GM19438 (cell line): ENCODE results near the gene VMP1.
"Not testable (repeated sequence)": the region's sequence is repeated elsewhere in the genome, so short reads cannot be mapped to it uniquely, and the experiment has no call there.

Source experiments
- ATAC-seq: cut with Tn5 transposase; IDR thresholded peaks from one replicate; pipeline ENCODE4 v1.9.1; 2021; ENCODE audit warnings: low read depth; ENCODE audit not compliant: unreplicated experiment

VMP1 gene

DNA sequence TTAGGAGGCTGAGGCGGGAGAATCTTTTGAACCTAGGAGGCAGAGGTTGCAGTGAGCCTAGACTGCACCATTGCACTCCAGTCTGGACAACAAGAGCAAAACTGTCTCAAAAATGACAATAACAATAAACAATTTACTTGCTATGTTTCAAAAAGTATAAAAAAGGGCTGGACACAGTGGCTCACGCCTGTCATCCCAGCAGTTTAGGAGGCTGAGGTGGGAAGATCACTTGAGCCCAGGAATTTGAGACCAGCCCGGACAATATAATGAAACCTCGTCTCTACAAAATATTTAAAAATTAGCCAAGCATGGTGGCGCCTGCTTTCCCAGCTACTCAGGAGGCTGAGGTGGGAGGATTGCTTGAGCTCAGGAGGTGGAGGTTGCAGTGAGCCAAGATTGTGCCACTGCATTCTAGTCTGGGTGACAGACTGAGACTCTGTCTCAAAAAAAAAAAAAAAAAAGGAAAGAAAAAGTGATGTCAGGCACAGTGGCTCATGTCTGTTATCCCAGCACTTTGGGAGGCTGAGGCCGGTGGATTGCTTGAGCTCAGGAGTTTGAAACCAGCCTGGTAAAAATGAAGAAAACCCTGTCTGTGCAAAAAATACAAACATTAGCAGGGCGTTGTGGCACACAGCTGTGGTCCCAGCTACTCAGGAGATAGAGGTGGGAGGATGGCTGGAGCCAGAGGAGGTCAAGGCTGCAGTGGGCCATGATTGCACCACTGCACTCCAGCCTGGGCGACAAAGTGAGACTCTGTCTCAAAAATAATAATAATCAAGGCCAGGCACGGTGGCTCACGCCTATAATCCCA, 146.7 kb downstream of the VMP1 start:
- ATAC-seq, result not testable (repeated sequence)

DNA sequence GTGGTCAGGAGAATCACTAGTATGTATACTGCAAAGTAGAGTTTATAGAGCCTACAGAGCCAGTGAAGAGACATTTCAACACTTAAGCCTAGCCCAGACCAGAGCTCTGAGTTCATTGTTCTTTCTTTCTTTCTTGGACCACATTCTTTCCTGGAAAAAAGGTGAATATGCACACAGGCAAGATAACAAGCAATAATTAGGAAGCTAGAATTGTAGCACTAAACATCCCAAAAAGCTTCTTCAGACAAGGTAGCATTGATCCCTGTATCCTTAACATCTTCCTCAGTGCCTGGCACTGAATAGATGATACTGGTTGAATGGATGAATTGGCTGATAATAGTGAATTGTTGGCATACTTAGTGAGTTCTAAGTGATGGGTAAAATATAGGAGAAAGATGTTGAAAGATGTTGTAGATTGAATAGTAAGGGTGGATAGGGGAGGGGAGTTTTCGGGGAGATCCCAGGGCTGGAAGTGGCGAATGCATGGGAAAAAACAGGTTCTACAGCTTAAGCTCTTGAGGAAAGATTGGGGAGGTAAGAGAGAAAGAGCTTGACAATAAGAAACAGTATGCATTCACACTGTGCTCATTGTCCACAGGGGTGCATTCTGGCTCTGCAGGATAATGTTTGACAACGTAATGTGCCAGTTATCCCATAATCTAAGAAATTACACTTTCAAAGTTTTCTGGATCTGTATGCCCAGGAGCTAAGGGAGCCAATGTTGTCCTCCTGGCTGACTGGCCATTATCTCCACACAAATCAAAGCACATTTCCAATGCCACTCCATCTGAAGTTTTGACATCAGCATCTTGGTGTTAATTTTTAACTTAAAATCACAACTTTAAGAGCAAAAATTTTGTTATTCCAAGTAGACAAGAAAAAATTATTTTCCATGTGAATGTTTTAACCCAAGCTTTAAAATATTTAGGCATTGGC, 149.7 kb downstream of the VMP1 start:
- no peak for ATAC-seq

DNA sequence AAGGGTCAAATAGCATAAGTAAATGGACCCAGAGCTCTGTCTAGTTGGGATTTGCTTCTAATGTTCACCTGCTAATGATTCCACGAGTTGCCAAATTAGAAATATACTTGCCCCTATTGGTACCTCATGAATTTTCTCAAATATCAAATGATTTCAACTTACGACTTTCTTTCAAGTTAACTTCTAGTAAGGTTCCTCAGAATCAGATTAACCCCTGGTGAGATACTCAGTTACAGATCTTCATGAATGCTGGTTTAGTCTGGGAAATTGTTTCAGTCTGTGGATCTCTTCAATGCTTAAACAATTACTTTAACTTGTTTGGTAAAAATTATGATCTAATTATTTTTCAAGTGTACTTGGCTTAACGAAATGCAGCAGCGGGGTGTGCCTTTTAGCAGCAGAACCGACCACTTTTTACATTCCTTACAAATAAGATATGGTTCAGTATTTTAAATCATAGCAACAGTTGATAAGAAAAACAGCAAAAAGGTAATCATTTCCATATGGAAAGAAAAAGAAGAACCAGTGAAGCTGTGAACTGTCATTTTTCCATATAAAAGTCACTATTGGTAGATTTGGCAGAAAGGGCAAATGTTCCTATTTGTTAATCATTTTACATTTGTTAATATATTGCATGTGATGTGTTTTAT, 150.8 kb downstream of the VMP1 start:
- ATAC-seq, result no peak

DNA sequence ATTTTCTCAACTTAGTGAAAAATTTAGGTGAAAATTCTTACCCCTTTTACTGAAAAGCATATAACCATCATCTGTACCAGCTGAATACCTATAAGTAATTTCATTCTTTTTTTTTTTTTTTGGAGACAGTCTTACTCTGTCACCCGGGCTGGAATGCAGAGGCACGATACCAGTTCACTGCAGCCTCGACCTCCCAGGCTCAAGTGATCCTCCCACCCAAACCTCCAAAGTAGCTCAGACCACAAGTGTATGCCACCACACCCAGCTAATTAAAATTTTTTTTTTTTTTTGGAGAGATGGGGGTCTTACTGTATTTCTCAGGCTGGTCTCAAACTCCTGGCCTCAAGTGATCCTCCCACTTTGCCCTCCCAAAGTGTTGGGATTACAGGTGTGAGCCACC, 151.5 kb downstream of the VMP1 start:
- ATAC-seq, result no peak

DNA sequence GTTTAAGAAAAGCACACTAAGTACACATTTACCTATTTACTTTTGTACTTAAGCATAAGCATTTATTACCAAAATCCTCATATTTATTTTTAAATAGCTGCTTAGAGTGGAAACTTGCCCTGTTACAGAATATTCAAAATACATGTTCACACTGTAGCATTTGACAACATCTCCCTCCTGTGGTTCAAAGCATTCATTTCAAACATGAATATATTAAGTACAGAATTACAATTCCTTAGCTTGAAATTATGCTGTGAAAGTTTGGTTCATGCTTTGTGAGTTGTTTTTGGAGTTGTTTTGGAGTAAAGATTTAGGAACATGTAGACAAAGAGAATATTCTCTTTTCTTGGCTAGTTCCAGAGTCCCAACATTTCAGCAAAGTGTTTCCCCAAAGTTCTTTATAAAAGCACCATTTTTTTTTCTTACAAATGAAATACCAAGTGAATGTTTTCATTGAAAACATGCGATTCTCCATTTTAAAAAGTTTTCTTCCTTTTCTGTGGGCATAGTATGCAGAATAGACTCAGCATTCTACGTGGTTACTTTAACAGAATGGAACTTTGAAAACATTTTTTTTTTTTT, 152.1 kb downstream of the VMP1 start:
- ATAC-seq, result no peak

DNA sequence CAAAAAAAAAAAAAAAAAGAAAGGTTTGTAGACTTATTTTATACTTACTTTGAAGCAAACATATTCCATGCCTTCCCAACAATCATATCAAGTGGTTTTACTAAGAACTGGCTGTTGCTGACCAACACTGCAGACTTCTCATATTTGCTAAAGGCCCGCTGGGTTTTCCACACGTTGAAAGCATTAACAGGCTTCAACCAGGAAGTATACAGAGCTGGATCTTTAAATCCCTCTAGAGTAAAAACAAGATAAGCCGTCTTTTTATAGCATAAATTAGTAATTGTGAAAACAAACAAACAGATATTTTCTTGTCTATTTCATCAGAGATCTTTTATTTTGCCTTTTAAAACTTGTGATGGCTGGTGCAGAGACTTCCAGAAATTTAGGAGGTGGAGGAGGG, 156.2 kb downstream of the VMP1 start:
- ATAC-seq, result no peak

DNA sequence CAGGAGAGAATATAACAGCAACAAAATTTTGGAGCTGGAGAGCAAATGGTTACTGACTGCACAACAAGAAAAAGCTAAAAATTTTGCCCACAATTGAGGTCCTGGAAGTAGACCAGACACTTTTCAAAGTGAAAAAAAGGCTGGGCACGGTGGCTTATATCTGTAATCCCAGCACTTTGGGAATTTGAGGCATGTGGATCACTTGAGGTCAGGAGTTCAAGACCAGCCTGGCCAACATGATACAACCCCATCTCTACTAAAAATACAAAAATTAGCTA, 162.4 kb downstream of the VMP1 start:
- no peak for ATAC-seq

DNA sequence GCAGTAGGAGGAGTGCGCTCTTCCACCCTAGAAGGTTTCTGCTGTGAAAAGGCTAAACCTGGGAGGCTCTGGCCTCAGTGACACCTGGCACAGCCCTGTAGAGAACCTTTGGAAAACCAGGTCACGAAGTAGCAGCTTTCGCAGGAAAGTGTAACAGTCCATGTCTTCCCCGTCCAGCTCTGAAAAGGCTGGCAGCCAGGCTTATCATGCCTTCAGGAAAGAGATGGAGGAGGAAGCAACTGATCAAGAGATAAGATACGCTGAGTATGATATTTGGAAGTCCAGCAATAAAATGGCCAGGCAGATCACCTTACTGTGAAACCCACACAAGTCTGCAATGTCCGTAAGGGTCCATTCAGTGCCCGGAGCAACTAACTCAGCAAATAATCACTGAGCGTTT, 163.0 kb downstream of the VMP1 start:
- no peak for ATAC-seq

DNA sequence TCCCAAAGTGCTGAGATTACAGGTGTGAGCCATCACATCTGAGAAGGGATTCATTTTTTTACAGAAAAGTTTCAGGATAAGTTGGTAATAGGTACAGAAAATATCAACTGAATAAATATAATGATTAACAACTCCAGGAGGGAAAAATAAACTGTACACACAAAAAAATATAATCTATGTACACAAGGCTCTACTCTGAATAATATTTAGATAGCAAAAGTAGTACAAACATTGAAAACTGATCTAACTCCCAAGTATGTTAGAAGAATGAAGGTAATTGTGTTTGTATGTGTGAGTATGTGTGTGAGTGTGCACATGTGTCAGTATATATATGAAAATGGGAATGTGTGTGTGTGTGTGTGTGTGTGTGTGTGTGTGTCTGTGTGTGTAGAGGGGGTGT, 164.9 kb downstream of the VMP1 start:
- no peak for ATAC-seq

DNA sequence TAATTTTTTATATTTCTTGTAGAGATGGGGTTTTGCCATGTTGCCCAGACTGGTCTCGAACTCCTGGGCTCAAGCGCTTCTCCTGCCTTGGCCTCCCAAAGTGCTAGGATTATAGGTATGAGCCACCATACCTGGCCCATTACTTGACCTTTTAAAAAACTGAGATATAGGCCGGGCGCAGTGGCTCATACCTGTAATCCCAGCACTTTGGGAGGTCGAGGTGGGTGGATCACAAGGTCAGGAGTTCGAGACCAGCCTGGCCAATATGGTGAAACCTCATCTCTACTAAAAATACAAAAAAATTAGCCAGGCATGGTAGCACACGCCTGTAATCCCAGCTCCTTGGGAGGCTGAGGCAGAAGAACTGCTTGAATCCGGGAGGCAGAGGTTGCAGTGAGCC, 166.0 kb downstream of the VMP1 start:
- not testable (repeated sequence) for ATAC-seq

DNA sequence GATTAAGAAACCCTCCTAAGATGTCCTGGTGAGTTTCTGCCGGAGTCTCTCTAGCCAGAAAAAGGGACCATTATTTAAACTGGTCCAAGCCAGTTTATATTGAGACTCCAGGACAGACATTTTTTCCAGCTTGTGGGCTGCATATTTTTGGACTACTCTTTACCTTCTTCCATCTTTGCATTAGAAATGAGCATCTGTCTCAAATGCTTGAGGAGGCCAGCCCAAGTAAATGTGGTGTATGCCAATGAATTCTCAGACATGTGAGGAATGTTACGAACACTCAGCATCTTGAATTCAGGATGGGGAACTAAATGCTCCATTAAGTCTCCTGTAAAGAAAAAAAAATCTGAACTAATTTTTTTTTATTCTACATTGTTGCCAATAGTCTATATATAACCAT, 166.9 kb downstream of the VMP1 start:
- ATAC-seq, result no peak

DNA sequence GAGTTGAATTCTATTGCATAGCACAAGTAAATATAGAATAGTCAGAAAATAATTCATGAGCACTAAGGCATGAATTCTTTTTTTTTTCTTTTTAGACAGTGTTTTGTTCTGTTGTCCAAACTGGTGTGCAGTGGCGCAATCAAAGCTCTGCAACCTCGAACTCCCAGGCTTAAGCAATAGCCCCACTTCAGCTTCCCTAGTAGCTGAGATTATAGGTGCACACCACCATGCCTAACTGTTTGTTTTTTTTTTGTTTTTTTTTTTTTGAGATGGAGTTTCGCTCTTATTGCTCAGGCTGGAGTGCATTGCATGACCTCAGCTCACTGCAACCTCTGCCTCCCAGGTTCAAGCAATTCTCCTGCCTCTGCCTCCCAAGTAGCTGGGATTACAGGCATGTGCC, 168.7 kb downstream of the VMP1 start:
- no peak for ATAC-seq

DNA sequence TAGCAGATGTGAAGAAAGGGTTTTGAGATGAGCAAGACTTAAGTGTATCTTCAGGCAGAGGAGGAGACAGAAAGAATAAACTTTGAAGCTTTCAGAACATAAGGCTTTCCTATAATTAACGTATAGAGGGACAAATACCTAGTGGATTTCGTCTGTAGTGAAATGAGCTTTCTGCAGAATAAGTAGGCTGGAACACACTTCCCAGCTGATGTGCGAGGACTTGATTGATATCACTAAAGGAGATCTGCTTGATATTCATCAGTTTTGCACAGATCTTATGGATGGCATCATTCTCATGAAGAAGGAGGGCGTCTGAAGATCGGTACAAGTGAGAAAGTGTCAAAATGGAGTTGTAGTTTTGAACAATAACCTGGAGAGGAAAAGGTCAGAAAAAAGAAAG, 170.5 kb downstream of the VMP1 start:
- ATAC-seq, result no peak

DNA sequence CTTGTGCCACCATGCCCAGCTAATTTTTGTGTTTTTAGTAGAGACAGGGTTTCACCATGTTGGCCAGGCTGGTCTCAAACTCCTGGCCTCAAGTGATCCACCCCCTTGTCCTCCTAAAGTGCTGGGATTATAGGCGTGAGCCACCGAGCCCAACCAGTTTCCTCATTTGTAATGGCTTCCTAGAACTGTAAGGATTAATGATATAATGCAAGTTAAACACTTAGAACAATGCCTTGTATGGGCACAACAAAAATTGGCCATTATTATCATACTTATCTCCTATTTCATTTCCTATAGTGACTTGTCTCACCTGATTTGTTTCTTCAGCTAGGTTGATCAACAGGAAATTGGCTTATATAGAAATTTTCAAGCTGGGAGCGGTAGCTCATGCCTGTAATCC, 171.2 kb downstream of the VMP1 start:
- ATAC-seq, result no peak

DNA sequence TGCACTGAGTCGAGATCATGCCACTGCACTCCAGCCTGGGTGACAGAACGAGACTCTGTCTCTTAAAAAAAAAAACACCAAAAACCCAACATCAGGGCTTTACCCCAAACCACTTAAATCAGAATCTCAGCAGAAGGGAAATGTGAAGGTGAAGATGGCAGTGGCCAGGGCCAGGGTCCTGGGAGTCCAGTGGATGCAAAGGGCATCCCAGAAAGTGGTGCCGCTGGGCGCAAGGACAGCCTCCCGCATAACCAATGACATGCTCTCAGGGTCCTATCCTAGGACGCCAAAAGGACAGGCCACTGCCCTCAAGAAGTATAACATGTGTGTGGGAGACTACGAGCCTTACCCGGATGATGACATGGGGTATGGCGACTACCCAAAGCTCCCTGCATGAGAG, 177.4 kb downstream of the VMP1 start:
- no peak for ATAC-seq

DNA sequence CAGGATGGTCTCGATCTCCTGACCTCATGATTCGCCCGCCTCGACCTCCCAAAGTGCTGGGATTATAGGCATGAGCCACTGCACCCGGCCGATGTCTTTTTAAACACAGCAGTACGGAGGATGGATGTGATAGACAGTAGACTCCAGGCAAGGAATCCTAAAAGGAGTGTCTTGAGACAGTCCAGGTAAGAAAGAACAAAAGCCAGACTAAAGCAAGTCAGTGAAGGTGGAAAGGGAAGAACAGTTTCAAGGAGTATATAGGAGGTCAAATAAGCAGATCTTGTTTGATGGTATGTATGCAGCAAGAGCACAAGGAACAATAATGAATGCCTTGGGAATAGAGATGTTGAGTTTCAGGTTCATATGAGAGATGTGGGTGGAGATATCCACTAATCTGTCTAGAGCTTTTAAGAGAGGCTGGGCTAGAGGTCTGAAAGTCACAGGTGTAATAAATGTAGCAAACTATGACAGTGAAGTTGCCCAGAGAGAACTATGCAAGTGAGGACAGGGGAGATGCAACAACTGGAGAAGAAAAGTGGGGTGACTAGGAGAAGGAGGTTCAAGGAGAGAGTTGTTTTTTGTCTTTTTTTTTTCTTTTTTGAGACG, 180.8 kb downstream of the VMP1 start:
- ATAC-seq, result no peak

DNA sequence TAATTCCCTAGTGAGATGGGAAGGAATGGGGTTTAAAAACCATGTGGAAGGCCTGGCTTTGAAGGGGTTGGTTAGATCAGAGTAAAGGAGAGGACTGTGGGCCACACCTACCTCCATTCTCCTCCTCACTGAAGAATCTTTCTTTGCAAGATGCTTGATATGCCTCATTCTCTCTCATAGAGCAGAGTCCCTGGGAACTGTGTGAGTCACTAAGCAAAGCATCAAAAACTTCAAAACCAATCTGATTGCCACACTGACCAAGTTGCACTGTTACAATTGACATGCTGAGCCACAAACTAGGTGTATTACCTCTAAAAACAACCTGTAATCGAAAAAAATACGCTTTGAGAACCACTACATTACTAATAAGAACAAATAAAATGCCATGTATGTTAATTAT, 183.3 kb downstream of the VMP1 start:
- no peak for ATAC-seq
